GM19324 (cell line): ENCODE data around the gene APBA1.
A peak's percentile ranks its signal among the peaks of the same experiment; 100 is the strongest.

ENCODE experiments used
- ATAC-seq: cut with Tn5 transposase; IDR thresholded peaks from one replicate; pipeline ENCODE4 v1.9.1; 2021; ENCODE audit warnings: mild to moderate bottlenecking, moderate library complexity; ENCODE audit not compliant: unreplicated experiment, low FRiP score

The APBA1 gene

GRCh38 chr9:69671879-69672595, at the start of gene APBA1:
Gene APBA1, minus strand, starts transcription at chr9:69672371.
- peak; percentile 31 for ATAC-seq

- ATAC-seq, result no peak
Measured at GRCh38 chr9:69719983-69720382, 47.8 kb upstream of the APBA1 start.

GRCh38 chr9:69719367-69719766, 47.2 kb upstream of the APBA1 start:
- ATAC-seq, result no peak

GRCh38 chr9:69718218-69718617, 46.0 kb upstream of the APBA1 start:
- no peak for ATAC-seq

GRCh38 chr9:69715825-69716224, 43.7 kb upstream of the APBA1 start:
- ATAC-seq, result no peak

GRCh38 chr9:69715096-69715495, 42.9 kb upstream of the APBA1 start:
- no peak for ATAC-seq

- ATAC-seq, result no peak
Measured at GRCh38 chr9:69697475-69697874, 25.3 kb upstream of the APBA1 start.

- ATAC-seq, result no peak
Measured at GRCh38 chr9:69696802-69697201, 24.6 kb upstream of the APBA1 start.

GRCh38 chr9:69689991-69690538, 17.9 kb upstream of the APBA1 start:
- no peak for ATAC-seq

GRCh38 chr9:69683927-69684326, 11.8 kb upstream of the APBA1 start:
- no peak for ATAC-seq

- no peak for ATAC-seq
Measured at GRCh38 chr9:69678843-69679538, 6.8 kb upstream of the APBA1 start.

- no peak for ATAC-seq
Measured at GRCh38 chr9:69677931-69678330, 5.8 kb upstream of the APBA1 start.

- ATAC-seq, result no peak
Measured at GRCh38 chr9:69675563-69675962, 3.4 kb upstream of the APBA1 start.

GRCh38 chr9:69674716-69675438, 2.7 kb upstream of the APBA1 start:
- ATAC-seq, result no peak

- ATAC-seq, result no peak
Measured at GRCh38 chr9:69674112-69674685, 2.0 kb upstream of the APBA1 start.

- no peak for ATAC-seq
Measured at GRCh38 chr9:69673311-69673640, 1.1 kb upstream of the APBA1 start.

- ATAC-seq, result peak; percentile 97
Measured at GRCh38 chr9:69672596-69673310, 582 bp upstream of the APBA1 start.

- no peak for ATAC-seq
Measured at GRCh38 chr9:69671311-69671878, 776 bp downstream of the APBA1 start.

GRCh38 chr9:69667306-69667705, 4.9 kb downstream of the APBA1 start:
- ATAC-seq, result no peak

- no peak for ATAC-seq
Measured at GRCh38 chr9:69660304-69660703, 11.9 kb downstream of the APBA1 start.
